GM18507 (cell line): ENCODE measurements around the gene DIP2C.
"Not testable (repeated sequence)": the region's sequence is repeated elsewhere in the genome, so short reads cannot be mapped to it uniquely, and the experiment has no call there.

Source experiments
- DNase-seq: peaks from one replicate; pipeline ENCODE4 v3.0.0; 2011; ENCODE audit warnings: low read depth; ENCODE audit not compliant: insufficient read length; ENCODE audit errors: extremely low spot score
- FAIRE-seq: peaks from 2 replicates; lab custom pipeline; 2011; peaks lifted over from hg19 to GRCh38; lab: Jason Lieb, UNC

The DIP2C gene

GRCh38 chr10:633279-634245 lies 55.9 kb downstream of the DIP2C start:
- DNase-seq = no peak
- no peak for FAIRE-seq

- not testable (repeated sequence) for DNase-seq, FAIRE-seq
Measured at GRCh38 chr10:632807-633177, 56.7 kb downstream of the DIP2C start.

- not testable (repeated sequence) for DNase-seq, FAIRE-seq
Measured at GRCh38 chr10:632155-632806, 57.2 kb downstream of the DIP2C start.

GRCh38 chr10:631266-631665 lies 58.2 kb downstream of the DIP2C start:
- DNase-seq (no peak), FAIRE-seq (no peak)

- no peak for FAIRE-seq
- DNase-seq = no peak
Measured at GRCh38 chr10:630581-631073, 58.8 kb downstream of the DIP2C start.

GRCh38 chr10:629186-629998 lies 60.1 kb downstream of the DIP2C start:
- DNase-seq (no peak), FAIRE-seq (no peak)

GRCh38 chr10:628386-629045 lies 61.0 kb downstream of the DIP2C start:
- no peak for DNase-seq
- FAIRE-seq = no peak

- FAIRE-seq (no peak), DNase-seq (no peak)
Measured at GRCh38 chr10:627032-627992, 62.2 kb downstream of the DIP2C start.

- no peak for DNase-seq
- FAIRE-seq = no peak
Measured at GRCh38 chr10:625751-626711, 63.4 kb downstream of the DIP2C start.

GRCh38 chr10:625333-625696 lies 64.2 kb downstream of the DIP2C start:
- DNase-seq (no peak), FAIRE-seq (no peak)

- no peak for FAIRE-seq
- DNase-seq = no peak
Measured at GRCh38 chr10:624605-625332, 64.7 kb downstream of the DIP2C start.

GRCh38 chr10:624312-624604 lies 65.2 kb downstream of the DIP2C start:
- FAIRE-seq = no peak
- no peak for DNase-seq

GRCh38 chr10:623477-624311 lies 65.8 kb downstream of the DIP2C start:
- no peak for DNase-seq
- no peak for FAIRE-seq

- no peak for DNase-seq
- FAIRE-seq = no peak
Measured at GRCh38 chr10:623014-623413, 66.5 kb downstream of the DIP2C start.

- no peak for FAIRE-seq
Measured at GRCh38 chr10:621981-622740, 67.3 kb downstream of the DIP2C start.

More at GRCh38 chr10:621981-622740, 67.3 kb downstream of the DIP2C start:
- no peak for DNase-seq
